ENCODE results near the gene SELPLG.
"Not testable (repeated sequence)": the region's sequence is repeated elsewhere in the genome, so short reads cannot be mapped to it uniquely, and the experiment has no call there.

SELPLG gene

DNA sequence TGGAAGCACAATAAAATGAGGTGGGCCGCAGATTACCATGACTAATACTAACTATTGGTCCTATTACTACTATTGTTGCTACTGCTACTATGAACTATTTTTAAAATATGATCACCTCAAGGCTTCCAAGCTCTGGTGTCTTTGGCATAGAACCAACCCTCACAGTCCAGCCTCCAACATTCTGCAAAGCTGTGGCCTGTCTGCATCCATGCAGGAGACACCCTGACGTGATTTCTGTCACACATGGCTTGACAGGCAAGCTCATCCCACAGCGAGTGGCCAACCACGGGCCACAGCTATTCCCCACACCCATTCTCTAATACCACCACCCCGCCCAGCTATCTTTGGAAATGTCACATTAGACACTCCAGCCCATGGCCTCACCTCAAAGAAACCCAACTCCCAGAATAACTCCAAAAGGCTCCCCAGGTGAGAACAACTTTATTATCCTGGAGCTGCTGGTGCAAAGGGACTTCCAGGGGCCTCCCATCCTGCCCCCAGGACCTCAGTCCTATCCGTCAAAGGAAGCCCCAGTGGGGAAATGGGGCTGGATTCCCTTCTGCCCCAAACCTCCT, 56.9 kb downstream of the SELPLG start:
- Histone ChIP-seq H3K36me3 (no peaks in the 10 kb centered on the region), H3K27ac (no peak overlapping the region), H3K27me3 (no peaks in the 10 kb centered on the region), H3K4me3 (no peak overlapping the region), H3K4me1 (peaks cover 72% of the 10 kb centered on the region), H3K9me3 (no peaks in the 10 kb centered on the region), H3K4me2 (peak overlapping the region; percentile 71), H3K9ac (no peak overlapping the region), H4K20me1 (no peaks in the 10 kb centered on the region)
- TF ChIP-seq Cebpa-rat (IDR thresholded peaks at IDR 0.05) = no peak

DNA sequence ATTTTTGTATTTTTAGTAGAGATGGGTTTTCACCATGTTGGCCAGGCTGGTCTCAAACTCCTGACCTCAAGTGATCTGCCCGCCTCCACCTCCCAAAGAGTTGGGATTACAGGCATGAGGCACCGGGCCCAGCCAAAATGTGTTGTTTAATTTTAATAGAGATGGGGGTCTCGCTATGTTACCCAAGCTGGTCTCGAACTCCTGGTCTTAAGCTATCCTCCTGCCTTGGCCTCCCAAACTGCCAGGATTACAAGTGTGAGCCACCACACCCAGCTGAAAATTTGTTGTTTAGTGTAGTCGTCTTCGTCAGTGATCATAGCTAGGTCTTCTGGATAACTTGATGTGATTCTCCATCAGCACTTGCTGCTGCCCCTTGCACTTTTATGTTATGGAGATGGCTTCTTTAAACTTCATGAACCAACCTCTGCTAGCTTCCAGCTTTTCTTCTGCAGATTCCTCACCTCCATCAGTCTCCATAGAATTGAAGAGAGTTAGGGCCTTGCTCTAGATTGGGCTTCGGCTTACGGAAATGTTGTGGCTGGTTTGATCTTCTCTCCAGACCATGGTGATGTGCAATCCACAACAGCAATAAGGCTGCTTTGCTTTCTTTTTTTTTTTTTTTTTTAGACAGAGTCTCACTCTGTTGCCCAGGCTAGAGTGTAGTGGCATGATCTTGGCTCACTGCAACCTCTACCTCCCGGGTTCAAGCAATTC, 58.3 kb downstream of the SELPLG start:
- no peaks in the 10 kb centered on the region for H4K20me1 ChIP-seq
- H3K36me3 ChIP-seq = no peaks in the 10 kb centered on the region
- H3K27ac ChIP-seq = no peak overlapping the region
- no peak overlapping the region for H3K4me3 ChIP-seq
- no peaks in the 10 kb centered on the region for H3K9me3 ChIP-seq
- peaks cover 81% of the 10 kb centered on the region for H3K4me1 ChIP-seq
- TF ChIP-seq Cebpa-rat (IDR thresholded peaks at IDR 0.05) = no peak; the same call in 1 of the 2 replicates
- peak overlapping the region; percentile 71 for H3K4me2 ChIP-seq
- H3K9ac ChIP-seq = no peak overlapping the region
- no peaks in the 10 kb centered on the region for H3K27me3 ChIP-seq

DNA sequence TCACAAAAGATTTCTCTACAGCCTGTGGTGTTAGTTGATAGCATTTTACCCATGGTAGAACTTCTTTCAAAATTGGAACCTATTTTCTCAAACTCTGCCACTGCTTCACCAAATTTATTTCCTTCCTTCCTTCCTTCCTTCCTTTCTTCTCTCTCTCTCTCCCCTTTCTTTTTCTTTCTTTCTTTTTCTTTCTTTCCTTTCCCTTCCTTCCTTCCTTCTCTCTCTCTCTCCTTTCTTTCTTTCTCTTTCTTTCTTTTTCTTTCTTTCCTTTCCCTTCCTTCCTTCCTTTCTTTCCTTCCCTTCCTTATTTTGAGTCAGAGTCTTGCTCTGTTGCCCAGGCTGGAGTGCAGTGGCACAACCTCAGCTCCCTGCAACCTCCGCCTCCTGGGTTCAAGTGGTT, 59.4 kb downstream of the SELPLG start:
- H3K27ac ChIP-seq, H3K9me3 ChIP-seq, H3K4me3 ChIP-seq, H3K36me3 ChIP-seq, H4K20me1 ChIP-seq, H3K9ac ChIP-seq, H3K27me3 ChIP-seq: not testable (repeated sequence)
- H3K4me2 ChIP-seq = peak overlapping the region; percentile 64
- peaks cover 81% of the 10 kb centered on the region for H3K4me1 ChIP-seq

DNA sequence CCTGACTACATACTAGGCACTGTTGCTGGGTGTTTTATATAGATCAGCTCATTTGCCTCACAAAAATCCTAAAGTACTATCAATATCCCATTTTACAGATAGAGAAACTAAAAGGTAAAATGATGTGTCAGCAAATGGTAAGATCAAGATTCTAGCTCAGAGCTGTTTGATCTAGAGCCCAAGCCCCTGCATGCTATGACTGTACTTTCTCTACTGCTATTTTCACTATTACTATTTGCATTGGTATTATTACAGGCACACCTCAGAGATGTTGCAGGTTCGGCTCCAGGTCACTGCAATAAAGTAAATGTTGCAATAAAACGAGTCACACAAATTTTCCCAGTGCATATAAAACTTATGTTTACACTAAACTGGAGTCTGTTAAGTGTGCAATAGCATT, 60.4 kb downstream of the SELPLG start:
- no peak overlapping the region; the same call in 1 of the 2 replicates for H3K4me2 ChIP-seq
- H3K27ac ChIP-seq = no peak overlapping the region
- H3K4me3 ChIP-seq = no peak overlapping the region
- H4K20me1 ChIP-seq = no peaks in the 10 kb centered on the region
- H3K9me3 ChIP-seq = no peaks in the 10 kb centered on the region
- H3K9ac ChIP-seq = no peak overlapping the region
- no peaks in the 10 kb centered on the region for H3K27me3 ChIP-seq
- H3K4me1 ChIP-seq = peaks cover 83% of the 10 kb centered on the region
- H3K36me3 ChIP-seq = peaks cover 14% of the 10 kb centered on the region
- no peak for TF ChIP-seq Cebpa-rat (IDR thresholded peaks at IDR 0.05)

DNA sequence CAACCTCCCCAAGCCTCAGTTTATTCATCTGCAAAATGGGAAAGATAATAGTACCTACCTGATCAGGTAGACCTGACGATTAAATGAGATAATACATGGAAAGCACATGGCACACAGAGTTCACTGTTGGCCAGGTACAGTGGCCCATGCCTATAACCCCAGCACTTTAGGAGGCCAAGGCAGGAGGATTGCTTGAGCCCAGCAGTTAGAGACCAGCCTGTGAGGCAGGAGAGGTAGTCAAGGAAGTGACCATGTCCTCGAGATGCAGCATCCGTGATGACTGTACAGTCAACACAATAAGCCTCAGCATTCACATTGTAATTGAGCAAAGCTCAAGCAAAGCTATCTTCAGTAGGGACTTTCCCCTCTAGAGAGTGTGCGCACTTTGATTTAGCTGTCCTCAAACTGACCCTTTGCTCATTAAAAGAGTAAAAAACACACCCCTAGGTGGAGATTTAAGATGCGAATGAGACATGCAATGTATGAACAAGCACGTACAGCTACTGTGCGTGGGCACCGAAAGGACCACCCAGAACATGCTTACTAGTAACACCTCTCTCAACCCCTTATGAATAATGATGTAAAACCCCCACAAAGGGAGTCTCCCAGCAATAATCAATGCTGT, 61.4 kb downstream of the SELPLG start:
- no peaks in the 10 kb centered on the region for H4K20me1 ChIP-seq
- H3K36me3 ChIP-seq = peaks cover 23% of the 10 kb centered on the region
- H3K4me1 ChIP-seq = peaks cover 90% of the 10 kb centered on the region
- TF ChIP-seq Cebpa-rat (IDR thresholded peaks at IDR 0.05) = no peak
- no peaks in the 10 kb centered on the region for H3K27me3 ChIP-seq
- no peak overlapping the region for H3K4me2 ChIP-seq
- no peaks in the 10 kb centered on the region for H3K9me3 ChIP-seq
- H3K4me3 ChIP-seq = no peak overlapping the region
- no peak overlapping the region for H3K27ac ChIP-seq
- H3K9ac ChIP-seq = no peak overlapping the region
